Glomerular visceral epithelial cell (primary cell): Measurements from ENCODE around the gene BPHL.
"Not testable (repeated sequence)": the region's sequence is repeated elsewhere in the genome, so short reads cannot be mapped to it uniquely, and the experiment has no call there.

Experiments used
- DNase-seq: peaks from one replicate; pipeline ENCODE4 v3.0.0-alpha.2; 2016; ENCODE audit errors: extremely low spot score

BPHL gene

GRCh38 chr6:3156184-3157130 lies 37.9 kb downstream of the BPHL start:
- DNase-seq: not testable (repeated sequence)

- peak; percentile 87 for DNase-seq
Observed at GRCh38 chr6:3157131-3157933, 38.8 kb downstream of the BPHL start, which contains the start of gene TUBB2A. Gene TUBB2A, minus strand, starts transcription at chr6:3157544. Its CDS starts 81 bp downstream, at chr6:3157463.

- no peak for DNase-seq
Observed at GRCh38 chr6:3159805-3160781, 41.6 kb downstream of the BPHL start.

GRCh38 chr6:3162067-3162497 lies 43.6 kb downstream of the BPHL start:
- no peak for DNase-seq

- peak; percentile 77 for DNase-seq
Observed at GRCh38 chr6:3162565-3163247, 44.2 kb downstream of the BPHL start.

- no peak for DNase-seq
Observed at GRCh38 chr6:3163248-3163594, 44.7 kb downstream of the BPHL start.

- DNase-seq: no peak
Observed at GRCh38 chr6:3164388-3164787, 45.9 kb downstream of the BPHL start.

GRCh38 chr6:3165631-3166534 lies 47.4 kb downstream of the BPHL start:
- DNase-seq: peak; percentile 8

- not testable (repeated sequence) for DNase-seq
Observed at GRCh38 chr6:3166535-3167225, 48.2 kb downstream of the BPHL start.

- not testable (repeated sequence) for DNase-seq
Observed at GRCh38 chr6:3168046-3168445, 49.5 kb downstream of the BPHL start.

GRCh38 chr6:3170676-3171075 lies 52.2 kb downstream of the BPHL start:
- not testable (repeated sequence) for DNase-seq

- DNase-seq: not testable (repeated sequence)
Observed at GRCh38 chr6:3171313-3172175, 53.0 kb downstream of the BPHL start.

GRCh38 chr6:3172789-3173188 lies 54.3 kb downstream of the BPHL start:
- DNase-seq: not testable (repeated sequence)

- not testable (repeated sequence) for DNase-seq
Observed at GRCh38 chr6:3173636-3174089, 55.2 kb downstream of the BPHL start.

GRCh38 chr6:3175715-3176402 lies 57.3 kb downstream of the BPHL start:
- no peak for DNase-seq

GRCh38 chr6:3176562-3177355 lies 58.2 kb downstream of the BPHL start:
- peak; percentile 60 for DNase-seq
